NCI-H460 (cell line): Measurements from ENCODE around the gene SOX21. TPM values are rescaled to one million over a fixed set of nuclear protein-coding genes. Genes with fewer than 3 reads are reported as not detected.

Experiments used
- DNase-seq: peaks from one replicate; pipeline ENCODE4 v3.0.0-alpha.2; 2016; ENCODE audit warnings: low read depth; ENCODE audit errors: extremely low read depth
- small RNA-seq, 2 experiments: library from RNA; depleted of rRNA; stranded (forward); fragments of <200 nt; gene quantifications; one replicate each; pipeline ENCODE3, GENCODE V24; 2014
- total RNA-seq: library from RNA; depleted of rRNA; stranded (reverse); fragments of >200 nt; shearing (Covaris generic); gene quantifications from 2 replicates; pipeline ENCODE4 v1.2.3, GENCODE V29; 2014; rRNA removed

SOX21 gene
- total RNA-seq, 1 experiment from 2014 or later: not detected

DNA sequence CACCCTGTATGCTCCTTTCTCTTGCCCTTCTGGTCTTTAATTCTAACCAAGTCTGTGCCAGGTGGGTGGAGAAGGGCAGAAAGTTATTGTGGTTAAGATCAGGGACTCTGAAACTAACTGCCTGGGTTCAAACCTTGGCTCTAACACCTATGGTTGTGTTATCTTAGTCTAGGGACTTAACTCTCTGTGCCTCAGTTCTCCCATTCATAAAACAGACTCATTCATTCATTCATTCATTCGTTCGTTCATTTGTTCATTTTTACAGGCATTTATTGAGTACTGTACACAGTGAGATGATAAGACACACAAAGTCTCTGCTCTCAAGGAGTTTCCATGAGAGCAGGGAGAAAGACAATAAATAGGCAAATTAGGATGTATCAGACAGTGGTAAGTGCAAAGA, 30.1 kb downstream of the SOX21 start:
- no peak for DNase-seq

- DNase-seq: no peak
Measured at GRCh38 chr13:94679614-94680013, 32.7 kb downstream of the SOX21 start.

GRCh38 chr13:94678845-94679244, 33.5 kb downstream of the SOX21 start:
- DNase-seq: no peak

DNA sequence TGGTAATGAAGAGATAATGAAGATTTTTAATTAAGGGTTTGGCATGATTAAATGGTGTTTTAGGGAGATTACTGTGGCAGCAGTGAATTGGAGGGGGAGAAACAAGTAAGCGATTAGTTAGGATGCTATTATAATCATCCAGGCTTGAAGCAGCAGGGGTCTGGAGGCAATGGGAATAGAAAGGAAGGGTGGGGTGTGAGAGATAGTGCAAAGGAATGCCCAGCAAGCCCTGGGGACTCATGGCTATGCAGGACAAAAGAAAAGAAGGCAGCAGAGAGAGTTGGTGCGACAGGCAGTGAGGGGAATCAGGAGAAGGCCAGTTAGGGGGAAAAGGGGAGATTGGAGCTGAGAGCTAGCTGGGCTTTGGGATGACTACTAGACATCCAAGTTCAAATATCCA, 34.5 kb downstream of the SOX21 start:
- no peak for DNase-seq

GRCh38 chr13:94674609-94675348, 37.6 kb downstream of the SOX21 start:
- DNase-seq: peak; percentile 36

- DNase-seq: no peak
Measured at GRCh38 chr13:94673851-94674250, 38.5 kb downstream of the SOX21 start.

- no peak for DNase-seq
Measured at GRCh38 chr13:94672400-94672799, 39.9 kb downstream of the SOX21 start.

- no peak for DNase-seq
Measured at GRCh38 chr13:94667190-94667589, 45.2 kb downstream of the SOX21 start.

- DNase-seq: no peak
Measured at GRCh38 chr13:94666065-94666464, 46.3 kb downstream of the SOX21 start.

DNA sequence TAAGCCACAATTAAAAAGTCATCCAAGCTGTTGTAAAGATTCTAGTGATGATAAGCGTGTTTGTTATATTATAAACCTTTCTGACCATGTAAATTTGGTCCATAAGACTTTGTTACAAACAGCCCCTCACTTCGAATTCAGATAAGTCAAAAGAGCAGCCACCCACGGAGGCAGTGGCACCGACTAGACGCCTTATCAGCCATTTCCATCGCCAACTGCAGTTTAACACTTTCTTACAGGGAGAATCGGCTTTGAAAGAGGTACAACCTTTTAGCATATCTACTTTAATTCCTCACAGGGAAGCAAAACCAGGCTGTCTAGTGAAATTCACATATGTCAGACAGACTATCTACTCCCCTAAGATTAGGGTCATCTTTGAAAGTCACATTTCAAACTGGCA, 47.5 kb downstream of the SOX21 start:
- no peak for DNase-seq

- no peak for DNase-seq
Measured at GRCh38 chr13:94662274-94662945, 49.9 kb downstream of the SOX21 start.

- no peak for DNase-seq
Measured at GRCh38 chr13:94661406-94661805, 50.9 kb downstream of the SOX21 start.

- DNase-seq: no peak
Measured at GRCh38 chr13:94660695-94661326, 51.5 kb downstream of the SOX21 start.

Small RNA genes within 50 kb of the gene (small RNA-seq; reads per million reads assigned to genes)
- 0 to 0.12 reads per million in 2 experiments for gene RN7SL585P

Other genes with a start within 250 kb of the SOX21 start
- gene DCT, start 232.9 kb downstream of the SOX21 start, total RNA-seq: not detected in 2 replicates
- gene TGDS, start 116.4 kb downstream of the SOX21 start, total RNA-seq: 20.7 and 21.6 TPM in 2 replicates
- gene GPR180, start 110.7 kb downstream of the SOX21 start, total RNA-seq: 6.6 and 7.3 TPM in 2 replicates